ENCODE results near the gene PPM1F.

Gene PPM1F

DNA sequence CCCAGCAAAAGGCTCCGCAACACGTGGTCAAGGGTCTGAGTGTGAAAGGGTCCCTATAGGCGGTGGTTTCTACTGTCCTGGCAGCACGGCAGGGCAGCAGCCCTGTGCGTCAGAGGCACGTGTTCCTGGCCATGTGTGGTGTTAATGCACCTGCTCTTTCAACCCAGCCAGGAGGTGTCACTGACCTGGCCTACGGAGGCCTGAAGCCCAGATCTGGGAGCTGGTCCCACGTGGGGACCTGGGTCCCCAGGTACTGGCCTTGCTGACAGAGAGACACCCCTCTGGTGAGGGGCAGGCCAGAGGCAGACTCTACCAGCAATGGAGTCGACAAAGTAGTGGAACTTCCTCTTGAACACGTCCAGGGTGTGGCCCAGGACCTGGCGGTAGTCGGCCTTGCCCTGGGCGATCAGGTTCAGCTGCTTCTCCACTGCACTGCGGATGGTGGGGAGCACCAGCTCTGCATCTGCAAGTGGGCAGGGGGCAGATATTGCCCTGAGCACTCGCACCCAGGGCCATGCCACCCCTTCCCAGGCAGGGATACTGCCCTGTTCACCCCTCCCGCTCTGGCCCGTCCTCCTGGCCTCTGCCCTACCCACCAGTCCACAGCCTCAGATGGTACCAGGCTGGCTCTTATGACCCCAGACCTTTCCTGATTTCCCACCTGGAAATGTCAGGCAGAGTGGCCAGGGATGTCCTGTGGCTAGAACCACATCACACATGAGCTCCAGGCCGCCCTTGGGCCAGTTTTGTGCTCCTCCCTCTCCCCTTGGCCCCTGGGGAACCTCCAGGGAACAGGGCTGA, 6.8 kb upstream of the PPM1F start:
- TF ChIP-seq, protein P1, sequence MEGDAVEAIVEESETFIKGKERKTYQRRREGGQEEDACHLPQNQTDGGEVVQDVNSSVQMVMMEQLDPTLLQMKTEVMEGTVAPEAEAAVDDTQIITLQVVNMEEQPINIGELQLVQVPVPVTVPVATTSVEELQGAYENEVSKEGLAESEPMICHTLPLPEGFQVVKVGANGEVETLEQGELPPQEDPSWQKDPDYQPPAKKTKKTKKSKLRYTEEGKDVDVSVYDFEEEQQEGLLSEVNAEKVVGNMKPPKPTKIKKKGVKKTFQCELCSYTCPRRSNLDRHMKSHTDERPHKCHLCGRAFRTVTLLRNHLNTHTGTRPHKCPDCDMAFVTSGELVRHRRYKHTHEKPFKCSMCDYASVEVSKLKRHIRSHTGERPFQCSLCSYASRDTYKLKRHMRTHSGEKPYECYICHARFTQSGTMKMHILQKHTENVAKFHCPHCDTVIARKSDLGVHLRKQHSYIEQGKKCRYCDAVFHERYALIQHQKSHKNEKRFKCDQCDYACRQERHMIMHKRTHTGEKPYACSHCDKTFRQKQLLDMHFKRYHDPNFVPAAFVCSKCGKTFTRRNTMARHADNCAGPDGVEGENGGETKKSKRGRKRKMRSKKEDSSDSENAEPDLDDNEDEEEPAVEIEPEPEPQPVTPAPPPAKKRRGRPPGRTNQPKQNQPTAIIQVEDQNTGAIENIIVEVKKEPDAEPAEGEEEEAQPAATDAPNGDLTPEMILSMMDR (IDR thresholded peaks at IDR 0.05; ENCODE audit: low read depth, low read length): no peak
- DNase-seq (ENCODE audit: extremely low read depth, low read depth): no peak

DNA sequence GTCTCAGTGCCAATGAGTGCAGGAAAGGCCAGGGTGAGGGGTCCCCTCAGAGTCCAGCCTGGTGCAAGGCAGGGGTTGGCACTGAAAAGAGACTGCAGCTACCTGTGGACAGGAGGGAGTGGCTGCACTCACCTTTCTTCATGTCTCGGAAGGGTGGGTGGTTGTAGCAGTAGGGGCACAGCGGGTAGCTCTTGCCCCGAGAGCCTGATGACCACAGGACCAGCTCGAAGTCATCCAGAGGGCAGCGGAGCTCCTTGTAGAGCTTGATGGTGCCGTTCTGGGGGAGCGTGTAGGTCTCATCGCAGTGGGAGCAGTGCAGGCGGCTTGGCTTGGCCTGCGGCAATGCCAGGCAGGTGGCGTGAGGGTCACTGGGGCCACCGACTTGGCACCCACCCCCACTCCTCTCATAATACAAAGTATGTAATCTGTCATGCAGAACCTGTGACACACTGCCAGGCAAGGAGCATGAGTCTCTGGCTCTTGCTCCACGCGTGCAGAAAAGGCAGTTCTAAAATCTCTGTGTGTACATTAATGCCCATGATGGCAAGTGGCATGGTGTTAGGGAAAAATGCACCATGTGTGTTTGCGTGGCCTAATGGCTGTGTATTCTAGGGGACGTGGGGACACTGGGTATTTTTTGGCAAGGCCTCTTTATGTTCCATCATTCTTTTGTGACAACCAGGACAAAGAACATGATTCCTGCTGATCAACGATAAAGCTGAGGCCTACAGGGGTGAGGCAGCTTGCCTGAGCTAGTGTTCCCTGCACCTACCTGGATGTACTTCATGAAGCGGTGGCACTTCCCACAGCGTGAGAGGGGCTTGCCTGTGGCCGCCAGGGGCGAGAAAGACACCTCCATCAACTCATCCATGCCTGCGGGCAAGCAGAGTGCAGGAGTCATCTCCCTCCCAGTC, 6.0 kb upstream of the PPM1F start:
- TF ChIP-seq, protein P1 (IDR thresholded peaks at IDR 0.05; ENCODE audit: low read depth, low read length): no peak
- no peak for DNase-seq (ENCODE audit: extremely low read depth, low read depth)

DNA sequence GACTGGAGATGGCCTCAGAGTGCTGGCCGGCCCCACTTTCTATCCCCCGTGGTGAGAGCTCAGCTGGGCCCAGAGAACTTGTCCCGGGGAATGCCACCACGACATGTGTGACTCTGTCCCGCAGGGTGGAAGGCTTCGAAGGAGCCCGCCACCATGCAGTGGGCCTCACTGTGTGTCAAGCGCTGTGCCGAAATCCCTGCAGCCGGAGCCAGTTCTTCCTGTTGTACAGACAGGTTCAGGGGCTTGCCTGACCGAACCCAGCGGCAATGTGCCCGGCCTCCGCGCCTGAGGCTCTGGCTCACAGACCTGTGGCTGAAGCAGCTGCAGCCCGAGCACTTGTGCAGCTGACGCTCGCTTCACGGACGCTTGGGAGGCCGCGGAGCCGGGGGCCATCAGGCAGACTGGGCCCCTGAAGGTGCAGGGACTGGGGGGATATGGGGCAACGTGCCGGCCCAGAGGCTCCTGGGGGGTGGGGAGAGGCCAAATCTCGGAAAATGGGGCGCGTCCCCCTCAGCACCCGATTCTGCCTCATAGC, 650 bp downstream of the PPM1F start:
- TF ChIP-seq, protein P1 (IDR thresholded peaks at IDR 0.05; ENCODE audit: low read depth, low read length): no peak
- no peak for DNase-seq (ENCODE audit: extremely low read depth, low read depth)

DNA sequence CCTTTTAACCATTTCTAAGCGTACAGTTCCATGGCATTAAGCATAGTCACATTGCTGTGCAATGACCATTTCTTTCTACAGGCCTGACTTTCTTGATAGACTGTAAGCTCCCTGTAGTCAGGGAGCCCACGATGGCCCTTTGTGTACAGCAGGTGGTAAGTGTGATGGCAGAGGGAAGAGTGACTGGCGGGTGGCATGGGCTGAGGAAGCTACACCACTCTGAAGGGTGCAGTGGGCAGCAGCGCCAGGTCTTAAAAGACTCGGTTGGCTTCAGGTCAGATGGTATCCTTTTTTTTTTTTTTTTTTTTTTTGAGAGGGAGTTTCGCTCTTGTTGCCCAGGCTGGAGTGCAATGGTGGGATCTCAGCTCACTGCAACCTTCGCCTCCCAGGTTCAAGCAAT, 1.6 kb downstream of the PPM1F start:
- TF ChIP-seq, protein P1 (IDR thresholded peaks at IDR 0.05; ENCODE audit: low read depth, low read length): no peak

GRCh38 chr22:21949948-21950347, 2.7 kb downstream of the PPM1F start:
- no peak for DNase-seq (ENCODE audit: extremely low read depth, low read depth)

More for the DNA sequence above, 1.6 kb downstream of the PPM1F start:
- no peak for DNase-seq (ENCODE audit: extremely low read depth, low read depth)

DNA sequence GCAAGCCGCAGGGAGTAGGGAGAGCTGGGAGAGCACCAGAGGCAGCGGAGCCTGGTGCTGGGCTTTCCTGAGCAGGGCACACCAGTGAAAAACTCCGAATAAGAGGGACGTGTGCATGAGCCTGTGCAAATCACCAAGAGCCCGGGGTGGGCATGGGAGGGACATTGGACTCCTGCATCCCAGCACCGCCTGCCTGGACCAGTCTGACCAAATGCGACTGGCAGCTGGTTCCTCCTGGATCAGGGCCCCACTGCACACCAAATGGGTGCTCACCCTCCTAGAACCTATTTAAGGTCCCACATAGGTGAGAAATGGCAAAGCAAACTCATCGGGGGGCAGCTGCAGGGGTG, 3.1 kb downstream of the PPM1F start:
- TF ChIP-seq, protein P1 (IDR thresholded peaks at IDR 0.05; ENCODE audit: low read depth, low read length): no peak
- DNase-seq (ENCODE audit: extremely low read depth, low read depth): no peak

More at GRCh38 chr22:21949948-21950347, 2.7 kb downstream of the PPM1F start:
- TF ChIP-seq, protein P1 (IDR thresholded peaks at IDR 0.05; ENCODE audit: low read depth, low read length): no peak

All from AG09319 (cell line).